H1 (cell line): ENCODE results near the gene KLHL2. TPM values are rescaled to one million over a fixed set of nuclear protein-coding genes. Genes with fewer than 3 reads are reported as not detected.

Experiments
- ATF3 ChIP-seq: IDR thresholded peaks from 2 replicates; pipeline ENCODE4 v1.6.1; 2011; ENCODE audit warnings: low read depth, mild to moderate bottlenecking, low read length; ENCODE audit not compliant: insufficient read depth
- CBX5 ChIP-seq: fragments of 300-800, 300-1000 bp; sonication (generic); IDR thresholded peaks from 2 replicates; pipeline ENCODE4 v1.7.1; 2016; ENCODE audit warnings: antibody characterized with exemption, low read length, low read depth
- CEBPB ChIP-seq: IDR thresholded peaks from 2 replicates; pipeline ENCODE4 v1.6.1; 2012; ENCODE audit warnings: low read depth, low read length
- GABPA ChIP-seq: IDR thresholded peaks from 2 replicates; pipeline ENCODE4 v1.6.1; 2011; ENCODE audit warnings: mild to moderate bottlenecking, low read length, moderate library complexity, borderline replicate concordance; ENCODE audit not compliant: insufficient read depth
- KDM4A ChIP-seq: IDR thresholded peaks from one replicate; pipeline ENCODE4 v1.7.1; 2012; ENCODE audit warnings: low read depth, mild to moderate bottlenecking, moderate library complexity, low read length, inconsistent platforms; ENCODE audit not compliant: severe bottlenecking
- POLR2AphosphoS5 ChIP-seq: IDR thresholded peaks from 2 replicates; pipeline ENCODE4 v1.6.1; 2011; ENCODE audit warnings: low read depth, low read length
- SP2 ChIP-seq: IDR thresholded peaks from 2 replicates; pipeline ENCODE4 v1.6.1; 2012; ENCODE audit warnings: mild to moderate bottlenecking, low read length, inconsistent platforms
- ZNF274 ChIP-seq: IDR thresholded peaks from 2 replicates; pipeline ENCODE4 v1.7.0; 2012; ENCODE audit warnings: low read length, borderline replicate concordance; ENCODE audit errors: extremely low read depth
- polyA plus RNA-seq, 7 experiments: library from polyadenylated mRNA; depleted of rRNA in 3 of 7; stranded (reverse) in 5 of 7; unstranded in 2 of 7; fragments of >200 nt in 5 of 7; fragments of 200-250 nt in 2 of 7; gene quantifications; 1 replicate in 5 of 7; 2 replicates in 1 of 7; 4 replicates in 1 of 7; pipeline versions ENCODE4 v1.2.1 to v1.2.3, GENCODE V29; 2011 to 2013; ENCODE audit warnings: missing spikeins in 2 of 7, mixed read lengths in 2 of 7
- total RNA-seq: library from RNA; stranded (reverse); fragmentation: NEBNext Ultra II Directional; extraction: Animal tissue kit (Norgen Biotek cat#: 25700); gene quantifications from 2 replicates; pipeline ENCODE4 v1.2.1, GENCODE V29; 2021

KLHL2 gene
- total and polyA plus RNA-seq, 2 of the 8 experiments (the other 6 are each of a cell fraction or from before 2014, with no cell fraction given) = 5.2 to 12.0 TPM

- no peak for TF ChIP-seq ZNF274
- no peak for TF ChIP-seq GABPA
- no peak for TF ChIP-seq CBX5
- no peak for TF ChIP-seq POLR2AphosphoS5
- TF ChIP-seq SP2 = no peak
- no peak for TF ChIP-seq KDM4A
- no peak for TF ChIP-seq ATF3
- TF ChIP-seq CEBPB = no peak
Measured at GRCh38 chr4:165177725-165178666, 29.4 kb upstream of the KLHL2 start (continued).
